ENCODE results near the gene NEAT1.

Gene NEAT1

DNA sequence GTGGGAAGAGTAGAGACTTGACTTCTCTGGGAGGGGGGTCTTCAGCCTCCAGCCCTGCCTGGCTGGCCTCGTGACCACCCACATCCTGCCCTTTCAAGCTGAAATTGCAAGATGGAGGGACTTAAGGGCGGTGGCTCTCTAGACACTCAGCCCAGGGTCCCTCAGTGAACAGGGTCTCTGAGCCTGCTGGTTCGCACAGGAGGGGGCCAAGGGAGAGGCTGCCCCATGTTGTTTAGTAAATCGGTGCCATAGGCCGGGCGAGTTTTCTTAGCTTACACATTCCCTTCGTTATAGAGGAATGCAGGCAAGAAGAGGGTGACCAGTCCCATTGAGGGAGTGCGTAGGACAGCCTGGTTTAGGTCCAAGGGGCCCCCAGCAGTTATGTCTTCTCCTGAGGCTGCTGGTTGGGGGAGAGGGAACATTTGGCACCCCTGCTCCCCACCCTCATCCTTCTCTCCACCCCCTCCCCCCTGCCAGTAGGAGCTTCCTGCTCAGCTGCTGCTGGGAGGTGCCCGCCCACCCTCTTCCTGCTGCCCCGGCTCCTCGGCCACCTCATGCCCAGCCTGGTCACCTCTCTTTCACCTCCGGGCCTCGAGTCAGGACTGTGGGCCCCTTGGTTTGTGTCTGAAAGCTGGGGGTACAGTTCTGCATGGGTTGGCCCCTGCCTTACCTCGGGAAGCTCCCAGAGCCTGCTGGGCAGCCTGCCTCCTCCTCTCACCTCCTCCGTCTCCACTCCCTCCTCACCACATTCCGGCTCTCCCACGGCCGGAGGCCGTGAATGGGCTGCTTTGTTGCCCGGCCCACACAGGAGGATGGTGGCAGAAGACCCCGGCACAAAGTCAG, 32.3 kb upstream of the NEAT1 start:
- DNase-seq, result no peak

DNA sequence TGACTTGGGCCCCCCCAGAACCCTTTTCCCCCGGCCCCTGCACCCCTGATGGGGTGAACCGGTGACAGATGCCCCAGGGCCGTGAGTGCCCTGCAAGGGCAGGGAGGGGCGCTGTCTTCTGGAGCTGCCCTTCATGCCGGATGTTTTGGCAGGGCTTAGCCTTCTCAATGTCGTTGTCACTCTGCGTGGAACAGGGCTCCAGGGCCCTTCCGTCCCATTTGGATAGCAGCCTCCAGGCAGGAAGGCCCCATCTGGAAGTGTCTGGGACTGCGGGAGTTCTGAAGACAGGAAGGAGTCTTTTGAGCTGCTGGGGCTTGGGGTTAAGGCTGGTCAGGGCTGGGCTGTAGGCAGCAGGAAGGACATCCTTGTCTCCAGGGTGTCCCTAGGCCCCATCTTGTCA, 31.6 kb upstream of the NEAT1 start:
- no peak for DNase-seq

DNA sequence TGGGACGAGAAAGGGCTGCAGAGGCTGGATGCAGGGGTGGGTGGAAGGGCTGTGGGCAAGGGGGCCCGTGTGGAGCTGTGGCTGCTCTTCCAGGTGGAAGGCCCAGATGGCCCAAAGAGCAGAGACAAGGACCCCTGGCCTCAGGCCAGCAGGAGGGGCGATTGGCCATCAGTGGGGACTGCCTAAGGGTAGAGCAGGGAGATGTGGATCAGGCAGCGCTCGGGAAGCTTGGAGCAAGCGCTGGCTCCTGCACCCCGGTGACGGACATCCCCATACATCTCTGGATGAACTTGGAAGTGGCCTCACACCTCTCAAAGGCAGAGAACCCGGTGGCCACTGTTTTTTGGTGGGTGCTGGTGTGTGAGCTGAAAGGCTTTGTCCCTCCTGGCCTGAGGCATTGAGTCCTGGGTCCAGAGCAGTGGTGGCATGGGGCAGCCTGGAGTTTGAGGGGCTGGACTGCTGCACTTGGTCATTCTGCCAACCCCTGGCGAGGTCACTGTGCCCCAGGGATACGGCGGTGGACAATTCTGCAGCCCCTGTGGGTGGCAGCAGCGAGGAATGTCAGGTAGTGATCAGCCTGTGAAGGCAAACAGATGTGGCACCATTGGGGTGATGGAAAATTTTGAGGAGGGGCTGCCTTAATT, 30.3 kb upstream of the NEAT1 start:
- no peak for DNase-seq

DNA sequence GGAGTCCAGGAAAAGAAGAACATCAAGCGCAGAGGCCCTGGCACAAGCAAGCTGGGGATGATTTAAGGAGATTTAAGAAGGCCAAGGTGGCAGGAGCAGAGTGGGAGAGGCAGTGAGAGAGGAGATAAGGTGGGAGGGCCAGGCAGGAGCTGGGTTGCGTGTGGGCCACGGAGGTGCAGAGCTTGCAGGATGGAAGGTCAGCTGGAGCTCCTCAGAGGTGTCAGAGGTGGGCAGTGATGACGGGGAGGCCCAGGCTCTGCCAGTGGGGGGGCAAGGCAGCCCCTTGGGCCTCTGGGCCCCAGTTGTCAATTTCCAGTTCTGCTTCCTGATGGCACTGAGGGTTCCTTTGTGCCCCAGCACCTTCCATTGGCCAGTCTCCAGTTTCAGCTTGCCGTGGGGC, 29.7 kb upstream of the NEAT1 start:
- DNase-seq, result no peak

DNA sequence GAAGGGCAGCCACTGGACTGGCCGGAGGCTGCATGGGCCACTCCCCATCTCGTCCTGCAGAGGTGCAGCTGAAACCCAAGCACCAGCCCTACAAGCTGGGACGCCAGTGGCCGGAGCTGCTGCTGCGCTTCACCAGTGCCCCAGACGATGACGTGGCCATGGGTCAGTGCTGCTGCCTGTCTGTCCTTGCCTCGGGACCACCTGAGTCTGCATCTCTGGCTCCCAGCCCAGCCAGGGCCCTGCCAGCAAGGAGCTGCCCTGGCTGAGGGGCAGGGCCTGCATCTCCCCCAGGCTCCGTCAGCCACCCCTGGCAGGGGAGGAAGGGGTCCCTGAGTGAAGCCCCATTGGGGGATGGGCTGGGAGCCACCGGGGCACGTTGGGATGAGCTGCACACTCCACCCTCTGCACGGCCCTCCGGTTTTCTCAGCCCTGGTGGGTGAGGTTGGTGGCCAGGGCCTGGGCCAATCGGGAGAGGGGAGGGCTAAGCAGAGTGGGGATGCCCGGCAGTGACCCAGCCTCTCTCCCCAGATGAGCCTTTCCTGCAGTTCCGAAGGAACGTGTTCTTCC, 29.0 kb upstream of the NEAT1 start:
- no peak for DNase-seq

DNA sequence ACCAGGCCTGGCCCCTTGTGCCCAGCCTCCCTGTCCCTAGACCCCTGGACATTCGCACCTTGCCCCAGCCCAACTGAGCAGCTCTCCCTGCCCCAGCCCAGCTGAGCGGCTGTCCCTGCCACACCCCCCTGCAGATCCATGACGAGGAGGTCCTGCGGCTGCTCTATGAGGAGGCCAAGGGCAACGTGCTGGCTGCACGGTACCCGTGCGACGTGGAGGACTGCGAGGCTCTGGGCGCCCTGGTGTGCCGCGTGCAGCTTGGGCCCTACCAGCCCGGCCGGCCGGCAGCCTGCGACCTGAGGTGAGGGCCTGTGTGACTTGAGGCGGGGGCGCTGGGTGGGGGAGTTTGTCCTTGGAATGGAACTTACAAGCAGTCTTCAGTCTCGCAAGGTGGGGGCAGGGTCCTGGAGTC, 28.5 kb upstream of the NEAT1 start:
- DNase-seq, result no peak

DNA sequence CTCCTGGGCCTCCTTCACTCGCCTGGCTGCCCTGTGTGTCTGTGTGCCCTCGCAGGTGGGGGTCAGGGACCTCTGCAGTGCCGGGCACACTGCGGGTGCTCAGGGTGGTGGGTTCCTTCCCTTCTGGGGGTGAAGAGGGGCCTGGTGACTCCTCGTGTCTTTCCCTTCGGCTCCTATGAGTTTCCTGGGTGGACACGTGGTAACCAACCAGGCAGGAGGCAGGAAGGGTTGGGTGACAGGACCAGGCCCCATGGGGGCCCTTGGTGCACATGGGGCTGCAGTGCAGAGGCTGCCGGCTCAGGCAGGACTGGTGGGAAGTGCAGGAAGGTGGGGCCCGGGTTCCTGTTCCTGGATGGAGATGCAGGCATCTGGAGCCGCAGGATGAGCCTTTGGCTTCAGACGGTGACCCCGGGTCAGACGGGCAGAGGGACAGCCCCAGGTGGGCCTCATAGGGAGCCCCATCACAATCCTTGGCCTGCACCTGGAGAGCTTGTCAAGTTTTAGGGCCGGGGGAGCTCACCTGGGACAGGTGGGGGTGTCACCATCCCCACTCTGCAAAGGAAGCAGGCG, 26.6 kb upstream of the NEAT1 start:
- no peak for DNase-seq

DNA sequence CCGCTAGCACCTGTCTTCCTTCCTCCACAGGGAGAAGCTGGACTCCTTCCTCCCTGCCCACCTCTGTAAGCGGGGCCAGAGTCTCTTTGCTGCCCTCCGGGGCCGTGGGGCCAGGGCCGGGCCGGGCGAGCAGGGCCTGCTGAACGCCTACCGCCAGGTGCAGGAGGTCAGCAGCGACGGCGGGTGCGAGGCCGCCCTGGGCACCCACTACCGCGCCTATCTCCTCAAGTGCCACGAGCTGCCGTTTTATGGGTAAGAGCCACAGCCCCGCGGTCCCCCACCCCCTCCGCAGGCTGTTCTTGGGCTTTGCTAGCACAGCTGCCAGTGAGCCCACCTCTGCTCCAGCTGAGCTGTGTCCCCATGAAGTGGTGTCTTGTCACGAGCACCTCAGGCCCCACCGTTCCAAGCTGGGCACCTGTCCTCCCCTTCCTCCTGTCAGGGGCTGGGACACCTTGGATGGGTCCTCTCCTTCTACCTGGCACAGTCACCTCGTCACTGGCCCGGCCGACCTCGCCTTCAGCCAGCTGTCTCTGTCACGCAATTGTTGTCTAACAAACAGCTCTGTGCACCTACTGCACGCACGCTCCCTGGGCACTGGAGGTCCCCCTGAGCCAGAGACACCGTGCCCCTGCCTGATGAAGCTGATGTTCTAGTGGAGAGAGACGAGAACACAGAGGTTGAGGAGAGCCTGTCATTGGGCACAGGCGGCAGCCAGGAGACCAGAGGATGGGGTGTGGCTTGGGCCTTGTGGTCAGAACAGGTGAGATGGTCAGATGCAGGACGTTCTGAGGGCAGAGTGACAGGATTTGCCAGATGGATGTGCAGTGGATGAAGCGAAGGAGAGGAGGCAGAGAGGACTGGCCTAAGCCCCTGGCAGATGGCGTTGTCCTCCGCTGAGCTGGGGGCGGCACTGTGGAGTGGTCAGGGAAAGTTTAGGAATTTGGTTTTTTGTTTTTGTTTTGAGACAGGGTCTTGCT, 25.5 kb upstream of the NEAT1 start:
- no peak for DNase-seq

DNA sequence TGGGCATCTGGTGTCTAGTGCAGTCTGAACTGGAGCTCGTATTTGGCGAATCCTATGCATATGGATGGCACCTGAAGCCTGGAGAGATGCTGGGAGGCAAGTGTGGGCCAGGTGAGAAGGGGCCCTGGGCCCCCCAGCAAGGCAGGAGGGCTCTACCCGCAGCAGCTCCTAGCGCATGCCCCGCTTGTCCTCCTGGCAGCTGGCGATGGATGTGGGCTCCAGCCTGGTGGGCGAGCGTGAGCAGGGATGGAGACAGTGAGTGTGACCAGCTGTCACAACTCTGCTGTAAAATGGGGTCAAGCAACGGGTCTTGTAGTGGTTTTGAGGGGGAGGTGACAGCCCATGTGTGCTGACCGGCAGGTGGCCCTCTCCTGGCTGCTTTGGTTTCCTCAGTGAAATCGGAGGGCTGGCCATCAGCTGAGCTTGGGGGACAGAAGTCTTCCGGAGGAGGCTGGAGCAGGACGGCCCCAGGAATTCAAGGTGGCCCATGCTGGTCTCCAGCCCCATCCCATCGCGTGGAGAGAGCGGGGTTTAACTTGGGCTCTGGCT, 24.2 kb upstream of the NEAT1 start:
- DNase-seq, result peak; percentile 42

DNA sequence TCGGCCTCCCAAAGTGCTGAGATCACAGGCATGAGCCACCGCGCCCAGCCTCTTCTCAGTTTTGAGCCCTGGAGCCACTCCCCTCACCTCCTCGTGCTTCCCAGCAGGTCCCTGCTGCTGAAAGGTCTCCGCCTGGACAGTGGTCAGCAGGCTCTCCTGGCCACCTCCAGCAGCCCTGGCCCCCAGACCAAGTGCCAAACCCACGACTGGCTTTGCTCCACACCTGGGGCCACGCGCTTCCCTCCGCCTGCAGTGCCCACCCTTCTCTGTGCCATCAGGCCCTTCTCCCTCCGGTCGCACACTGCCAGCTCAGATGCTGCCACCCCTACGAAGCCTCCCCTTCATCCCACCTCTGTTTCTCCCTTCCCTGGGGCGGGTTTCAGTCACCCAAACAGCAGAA, 23.3 kb upstream of the NEAT1 start:
- DNase-seq, result no peak

DNA sequence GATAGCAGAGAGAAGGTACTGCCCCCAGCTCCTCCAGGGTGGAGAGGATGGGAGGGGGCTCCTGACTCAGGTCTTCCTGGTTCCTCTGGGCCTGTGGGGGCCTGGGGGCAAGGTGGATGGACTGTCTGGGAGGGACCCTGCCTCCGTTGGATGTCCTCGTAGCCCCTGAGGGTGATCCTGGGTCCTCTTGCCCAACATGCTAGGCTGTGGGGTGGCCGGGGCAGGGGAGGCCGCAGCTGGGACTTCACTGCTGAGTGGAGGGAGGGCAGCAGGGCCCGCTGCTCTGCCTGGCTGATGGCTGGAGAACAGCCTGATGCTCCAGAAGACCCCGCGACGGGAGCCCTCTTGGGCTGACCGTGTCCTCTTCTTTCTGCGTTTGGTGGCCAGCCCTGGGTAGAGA, 22.8 kb upstream of the NEAT1 start:
- no peak for DNase-seq

DNA sequence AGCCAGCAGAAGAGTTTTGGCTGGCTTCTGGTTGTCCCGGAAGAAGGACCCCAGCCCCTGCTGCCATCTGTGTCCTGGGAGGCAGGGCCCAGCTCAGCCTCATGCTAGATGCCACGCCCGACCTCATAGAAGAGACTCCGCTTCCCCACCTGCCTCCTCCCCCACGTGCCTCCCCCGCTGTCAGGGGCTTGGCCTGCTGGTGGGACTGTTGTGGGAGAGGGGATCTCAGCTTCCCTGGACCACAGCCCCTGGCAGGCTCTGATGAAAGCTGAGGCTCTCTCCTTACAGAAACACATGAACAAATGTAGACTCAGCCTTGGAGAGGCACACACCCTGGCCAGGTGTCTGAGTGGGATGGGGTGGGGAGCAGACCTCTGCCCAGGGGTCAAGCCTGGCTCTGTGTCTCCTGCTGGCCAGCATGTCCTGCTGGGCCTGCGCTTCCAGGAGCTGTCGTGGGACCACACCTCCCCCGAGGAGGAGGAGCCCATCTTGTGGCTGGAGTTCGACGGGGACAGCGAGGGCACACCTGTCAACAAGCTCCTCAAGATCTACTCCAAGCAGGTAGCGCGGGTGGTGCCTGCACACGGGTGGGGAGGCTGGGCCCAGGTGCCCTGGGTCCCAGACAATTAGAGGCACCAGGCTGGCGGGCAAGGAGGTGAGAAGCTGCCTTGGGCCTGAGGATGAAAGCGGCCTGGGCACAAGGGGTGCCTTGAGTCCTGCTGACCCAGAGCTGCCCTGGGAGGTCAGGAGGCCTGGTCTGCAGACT, 22.1 kb upstream of the NEAT1 start:
- DNase-seq, result no peak

DNA sequence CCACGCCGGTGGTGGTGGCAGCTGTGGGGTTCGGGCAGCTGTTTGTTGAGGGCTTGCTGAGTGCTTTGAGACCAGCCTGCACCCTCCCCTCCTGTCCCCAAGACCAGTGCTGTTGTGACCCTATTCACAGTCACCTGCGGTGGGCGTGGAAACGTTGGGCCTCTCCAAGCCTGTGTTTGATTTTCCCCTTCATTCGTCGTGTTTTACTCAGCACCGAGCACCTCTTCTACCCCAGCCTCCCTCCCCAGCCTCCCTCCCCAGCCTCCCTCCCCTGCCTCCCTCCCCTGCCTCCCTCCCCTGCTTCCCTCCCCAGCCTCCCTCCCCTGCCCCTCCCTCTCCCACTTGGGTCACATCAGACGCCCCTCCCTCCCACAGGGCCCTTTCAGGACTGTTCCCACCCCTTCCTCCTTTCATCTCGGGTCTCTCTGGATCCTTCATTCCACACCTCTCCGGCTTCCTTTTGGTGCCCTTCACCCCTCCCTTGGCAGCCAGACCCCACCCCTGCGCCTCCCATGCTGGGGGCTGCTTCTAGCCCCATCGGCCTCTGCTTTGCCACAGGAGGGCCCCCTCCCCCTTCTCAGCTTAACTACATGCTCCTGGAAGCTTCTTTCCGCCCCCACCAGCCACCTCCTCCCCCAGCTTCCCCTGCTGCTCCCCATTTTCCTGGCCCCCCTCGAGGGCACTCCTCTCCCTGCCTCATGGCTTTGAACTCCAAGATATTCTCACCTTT, 21.4 kb upstream of the NEAT1 start:
- DNase-seq, result no peak

DNA sequence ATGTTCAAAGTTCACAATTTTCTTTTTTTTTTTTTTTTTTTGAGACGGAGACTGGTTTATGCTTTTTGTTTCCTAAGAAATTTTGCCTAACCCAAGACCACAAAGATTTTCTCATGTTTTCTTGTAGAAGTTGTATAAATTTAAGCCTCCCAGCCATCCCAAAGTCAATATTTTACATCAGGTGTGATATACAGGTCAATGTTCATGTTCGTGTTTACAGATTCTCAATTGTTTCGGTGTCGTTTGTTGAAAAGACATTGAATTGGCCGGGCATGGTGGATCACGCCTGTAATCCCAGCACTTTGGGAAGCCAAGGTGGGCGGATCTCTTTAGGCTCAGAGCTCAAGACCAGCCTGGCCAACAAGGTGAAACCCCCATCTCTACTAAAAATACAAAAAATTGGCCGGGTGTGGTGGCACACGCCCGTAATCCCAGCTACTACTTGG, 20.8 kb upstream of the NEAT1 start:
- DNase-seq, result no peak

DNA sequence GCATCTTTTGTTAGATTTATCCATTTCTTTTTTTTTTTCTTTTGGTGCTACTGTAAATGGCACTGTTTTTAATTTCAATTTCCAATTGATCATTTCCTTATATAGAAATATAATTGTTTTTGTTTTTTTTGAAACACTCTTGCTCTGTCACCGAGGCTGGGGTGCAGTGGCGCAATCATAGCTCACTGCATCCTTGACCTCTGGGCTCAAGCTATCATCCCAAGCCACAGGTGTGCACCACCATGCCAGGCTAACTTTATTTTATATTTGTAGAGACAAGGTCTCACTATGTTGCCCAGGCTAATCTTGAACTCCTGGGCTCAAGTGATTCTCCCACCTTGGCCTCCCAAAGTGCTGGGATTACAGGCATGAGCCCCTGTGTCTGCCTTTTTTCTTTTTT, 19.8 kb upstream of the NEAT1 start:
- DNase-seq, result no peak

DNA sequence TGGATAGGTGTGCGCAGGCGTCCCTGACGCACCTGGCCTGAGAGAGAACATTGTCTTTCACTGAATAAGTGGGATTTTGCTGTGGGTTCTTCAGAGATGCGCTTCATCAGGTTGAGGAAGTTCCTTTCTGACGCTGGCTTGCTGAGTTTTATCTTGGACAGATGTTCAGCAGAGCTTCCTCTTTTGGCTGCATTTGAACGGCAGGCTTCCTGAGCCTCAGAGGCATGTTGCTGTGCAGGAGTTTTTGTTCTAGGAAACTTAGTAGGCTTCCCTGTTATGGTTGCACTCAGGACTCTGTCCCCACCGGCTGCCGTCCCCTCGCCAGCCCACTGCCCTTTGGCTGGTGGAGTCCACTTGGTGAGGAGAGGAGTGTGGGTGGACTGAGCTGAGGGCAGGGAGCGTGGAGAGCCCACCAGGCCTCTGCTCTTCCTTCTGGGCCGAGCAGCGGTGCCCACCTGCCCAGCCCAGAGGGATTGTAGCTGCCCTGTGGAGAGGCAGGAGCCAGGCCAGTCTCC, 18.9 kb upstream of the NEAT1 start:
- DNase-seq, result no peak

DNA sequence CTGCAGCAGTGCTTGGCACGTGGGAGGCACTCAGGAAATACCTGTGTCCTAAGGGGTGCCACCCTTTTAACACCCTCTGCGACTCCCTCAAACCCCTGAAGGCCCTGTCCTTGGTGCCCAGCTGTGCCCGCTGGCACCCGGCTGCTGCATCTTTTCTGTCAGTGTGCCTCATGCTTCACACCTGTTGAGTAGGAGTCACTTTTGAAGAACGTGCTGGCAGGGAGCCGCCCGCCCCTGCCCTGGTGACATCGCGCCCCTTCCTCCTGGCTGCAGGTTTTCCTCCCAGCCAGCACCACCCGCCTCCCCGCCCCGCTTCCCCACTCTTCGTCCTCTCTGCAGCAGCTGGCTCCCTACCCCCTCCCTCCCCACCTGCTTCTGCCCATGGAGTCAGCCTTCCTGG, 18.4 kb upstream of the NEAT1 start:
- DNase-seq, result no peak

DNA sequence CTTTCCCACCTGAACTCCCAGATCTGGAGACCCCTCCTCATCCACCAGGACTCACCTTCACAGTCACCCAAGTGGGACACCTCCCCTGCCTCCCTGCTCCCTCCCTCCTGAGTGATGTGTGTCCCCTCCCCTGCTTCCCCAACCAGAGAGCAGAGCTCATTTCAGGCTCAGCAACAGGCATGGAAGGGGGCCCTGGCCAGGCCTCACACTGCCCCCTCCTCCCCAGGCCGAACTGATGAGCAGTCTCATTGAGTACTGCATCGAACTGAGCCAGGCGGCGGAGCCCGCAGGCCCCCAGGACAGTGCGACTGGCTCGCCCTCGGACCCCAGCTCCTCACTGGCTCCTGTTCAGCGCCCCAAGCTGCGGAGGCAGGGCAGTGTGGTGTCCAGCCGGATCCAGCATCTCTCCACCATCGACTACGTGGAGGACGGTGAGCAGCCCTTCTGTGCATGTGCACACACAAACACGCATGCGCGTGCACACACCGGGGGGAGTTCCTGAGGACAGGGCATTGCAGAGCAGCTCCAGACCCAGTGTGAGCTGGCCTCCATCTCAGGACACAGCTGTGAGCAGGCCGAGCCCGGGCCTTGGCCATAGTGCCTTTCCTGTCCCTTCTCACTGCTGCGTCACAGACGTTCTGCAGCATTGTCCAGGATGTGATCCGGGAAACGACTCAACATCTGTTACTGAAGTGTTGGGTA, 17.8 kb upstream of the NEAT1 start:
- no peak for DNase-seq

DNA sequence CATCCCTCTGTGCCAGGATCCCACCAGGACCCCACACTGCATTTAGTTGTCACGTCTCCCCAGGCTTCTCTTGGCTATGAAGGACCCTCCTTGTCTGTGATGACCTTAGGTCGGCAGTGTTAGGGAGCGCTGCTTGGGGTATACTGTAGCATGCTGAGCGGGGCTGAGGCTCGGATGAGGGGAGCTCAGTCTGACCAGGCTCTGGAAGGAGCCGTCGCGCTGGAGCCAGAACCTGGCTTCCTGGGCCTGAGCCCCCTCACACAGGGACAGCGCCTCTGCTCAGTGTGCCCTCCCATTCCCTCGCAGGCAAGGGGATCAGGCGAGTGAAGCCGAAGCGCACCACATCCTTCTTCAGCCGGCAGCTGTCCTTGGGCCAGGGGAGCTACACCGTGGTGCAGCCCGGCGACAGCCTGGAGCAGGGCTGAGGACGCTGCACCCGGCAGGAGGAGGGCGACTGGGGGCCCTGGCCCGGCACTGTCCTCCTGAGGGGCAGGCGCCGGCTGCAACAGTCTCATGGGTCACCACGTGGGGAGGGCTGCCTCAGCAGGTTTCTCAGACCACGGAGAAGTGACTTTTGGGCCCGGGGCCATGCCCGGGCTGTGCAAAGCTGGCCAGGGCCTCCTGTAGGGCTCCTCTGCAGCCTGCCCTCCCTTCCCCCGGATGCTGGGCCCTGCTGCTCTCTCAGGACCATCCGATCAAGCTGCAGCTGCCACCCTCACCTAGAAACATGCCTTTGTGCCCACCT, 11.5 kb upstream of the NEAT1 start:
- DNase-seq, result no peak
